Kidney epithelial cell (primary cell): Measurements from ENCODE around the gene DBNDD1. TPM values are rescaled to one million over a fixed set of nuclear protein-coding genes. Genes with fewer than 3 reads are reported as not detected.

Experiments used
- DNase-seq: peaks from one replicate; pipeline ENCODE4 v3.0.0-alpha.2; 2010; ENCODE audit warnings: low read depth
- H3K27me3 ChIP-seq: 2 replicates; pipeline ENCODE4 v1.6.0; 2011; ENCODE audit warnings: low read length; ENCODE audit not compliant: control insufficient read depth, insufficient read depth
- H3K36me3 ChIP-seq: 2 replicates; pipeline ENCODE4 v1.5.1; 2011; ENCODE audit warnings: low read length; ENCODE audit not compliant: control insufficient read depth, insufficient read depth
- H3K4me3 ChIP-seq: 2 replicates; pipeline ENCODE4 v1.5.1; 2011; ENCODE audit warnings: low read depth, mild to moderate bottlenecking, control low read depth, low read length
- total RNA-seq: library from RNA; depleted of rRNA; stranded (reverse); fragments of >200 nt; gene quantifications from 2 replicates; pipeline ENCODE4 v1.2.3, GENCODE V29; 2015
- TF ChIP-seq, protein P1 (sequence below): IDR thresholded peaks from 2 replicates; pipeline ENCODE4 v1.5.1; 2011; ENCODE audit warnings: mild to moderate bottlenecking, moderate library complexity, low read length, control low read depth, inconsistent platforms; ENCODE audit not compliant: insufficient read depth, poor library complexity, severe bottlenecking

The DBNDD1 gene
- total RNA-seq, 1 donor from 2014 or later: 27.2 TPM

DNA sequence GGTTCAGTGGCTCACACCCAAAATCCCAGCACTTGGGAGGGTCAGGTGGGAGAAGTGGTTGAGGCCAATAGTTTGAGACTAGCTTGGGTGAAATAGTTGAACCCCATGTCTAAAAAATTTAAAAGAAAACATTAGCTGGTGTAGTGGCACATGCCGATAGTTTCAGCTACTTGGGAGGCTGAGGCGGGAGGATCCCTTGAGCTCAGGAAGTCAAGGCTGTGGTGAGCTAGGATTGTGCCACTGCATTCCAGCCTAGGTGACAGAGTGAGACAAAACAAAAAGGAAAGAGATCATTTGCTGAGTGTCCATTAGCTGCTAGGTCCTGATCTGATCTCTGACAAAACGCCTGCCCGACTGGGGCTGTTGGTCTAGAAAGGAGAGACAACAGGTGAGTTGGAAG lies 14.1 kb upstream of the DBNDD1 start:
- Histone ChIP-seq H3K36me3 (peaks cover 3% of the 10 kb centered on the region), H3K27me3 (no peaks in the 10 kb centered on the region), H3K4me3 (no peak overlapping the region)
- no peak for DNase-seq
- TF ChIP-seq, protein P1, sequence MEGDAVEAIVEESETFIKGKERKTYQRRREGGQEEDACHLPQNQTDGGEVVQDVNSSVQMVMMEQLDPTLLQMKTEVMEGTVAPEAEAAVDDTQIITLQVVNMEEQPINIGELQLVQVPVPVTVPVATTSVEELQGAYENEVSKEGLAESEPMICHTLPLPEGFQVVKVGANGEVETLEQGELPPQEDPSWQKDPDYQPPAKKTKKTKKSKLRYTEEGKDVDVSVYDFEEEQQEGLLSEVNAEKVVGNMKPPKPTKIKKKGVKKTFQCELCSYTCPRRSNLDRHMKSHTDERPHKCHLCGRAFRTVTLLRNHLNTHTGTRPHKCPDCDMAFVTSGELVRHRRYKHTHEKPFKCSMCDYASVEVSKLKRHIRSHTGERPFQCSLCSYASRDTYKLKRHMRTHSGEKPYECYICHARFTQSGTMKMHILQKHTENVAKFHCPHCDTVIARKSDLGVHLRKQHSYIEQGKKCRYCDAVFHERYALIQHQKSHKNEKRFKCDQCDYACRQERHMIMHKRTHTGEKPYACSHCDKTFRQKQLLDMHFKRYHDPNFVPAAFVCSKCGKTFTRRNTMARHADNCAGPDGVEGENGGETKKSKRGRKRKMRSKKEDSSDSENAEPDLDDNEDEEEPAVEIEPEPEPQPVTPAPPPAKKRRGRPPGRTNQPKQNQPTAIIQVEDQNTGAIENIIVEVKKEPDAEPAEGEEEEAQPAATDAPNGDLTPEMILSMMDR: no peak

DNA sequence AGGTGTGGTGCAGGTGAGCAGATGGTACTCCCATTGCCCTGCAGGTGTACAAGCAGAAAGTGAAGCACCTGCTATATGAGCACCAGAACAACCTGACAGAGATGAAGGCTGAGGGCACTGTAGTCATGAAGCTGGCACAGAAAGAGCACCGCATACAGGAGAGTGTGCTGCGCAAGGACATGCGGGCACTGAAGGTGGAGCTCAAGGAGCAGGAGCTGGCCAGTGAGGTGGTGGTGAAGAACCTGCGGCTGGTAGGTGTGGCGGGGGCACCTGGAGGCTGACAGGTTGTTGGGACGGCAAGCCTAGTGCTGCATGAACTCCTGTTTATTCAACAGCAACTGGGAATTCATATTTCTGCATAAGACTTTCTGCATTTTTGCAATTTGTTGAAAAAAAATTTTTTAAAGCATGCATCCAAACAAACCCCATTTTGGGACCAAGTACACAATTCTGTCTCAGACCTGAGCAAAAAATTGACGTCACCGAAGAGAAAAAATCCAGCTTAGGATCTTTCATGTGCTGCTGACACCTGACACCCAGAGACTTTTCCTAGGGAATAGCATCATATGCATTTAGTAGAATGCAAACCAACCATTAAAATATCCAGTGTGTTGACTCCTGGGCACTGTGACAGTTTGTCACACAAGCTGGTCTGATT lies 13.5 kb upstream of the DBNDD1 start:
- Histone ChIP-seq H3K27me3 (no peaks in the 10 kb centered on the region), H3K36me3 (peaks cover 3% of the 10 kb centered on the region), H3K4me3 (no peak overlapping the region)
- no peak for DNase-seq
- TF ChIP-seq, protein P1: no peak

DNA sequence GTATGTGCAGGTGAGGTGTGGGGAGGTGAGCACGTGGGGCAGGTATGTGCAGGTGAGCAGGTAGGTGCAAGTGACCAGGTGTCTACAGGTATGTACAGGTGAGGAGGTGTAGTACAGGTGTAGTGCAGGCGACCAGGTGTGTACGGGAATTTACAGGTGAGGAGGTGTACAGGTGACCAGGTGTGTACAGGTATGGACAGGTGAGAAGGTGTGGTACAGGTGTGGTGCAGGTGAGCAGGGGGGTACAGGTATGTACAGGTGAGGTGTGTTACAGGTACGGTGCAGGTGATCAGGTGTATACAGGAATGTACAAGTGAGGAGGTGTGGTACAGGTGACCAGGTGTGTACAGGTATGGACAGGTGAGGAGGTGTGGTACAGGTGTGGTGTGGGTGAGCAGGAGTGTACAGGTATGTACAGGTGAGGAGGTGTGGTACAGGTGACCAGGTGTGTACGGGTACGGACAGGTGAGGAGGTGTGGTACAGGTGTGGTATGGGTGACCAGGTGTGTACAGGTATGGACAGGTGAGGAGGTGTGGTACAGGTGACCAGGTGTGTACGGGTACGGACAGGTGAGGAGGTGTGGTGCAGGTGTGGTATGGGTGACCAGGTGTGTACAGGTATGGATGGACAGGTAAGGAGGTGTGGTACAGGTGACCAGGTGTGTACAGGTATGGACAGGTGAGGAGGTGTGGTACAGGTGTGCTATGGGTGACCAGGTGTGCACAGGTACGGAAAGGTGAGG lies 12.8 kb upstream of the DBNDD1 start:
- H3K4me3 ChIP-seq: no peak overlapping the region
- no peaks in the 10 kb centered on the region for H3K27me3 ChIP-seq
- TF ChIP-seq, protein P1: no peak
- DNase-seq: no peak
- peaks cover 3% of the 10 kb centered on the region for H3K36me3 ChIP-seq

DNA sequence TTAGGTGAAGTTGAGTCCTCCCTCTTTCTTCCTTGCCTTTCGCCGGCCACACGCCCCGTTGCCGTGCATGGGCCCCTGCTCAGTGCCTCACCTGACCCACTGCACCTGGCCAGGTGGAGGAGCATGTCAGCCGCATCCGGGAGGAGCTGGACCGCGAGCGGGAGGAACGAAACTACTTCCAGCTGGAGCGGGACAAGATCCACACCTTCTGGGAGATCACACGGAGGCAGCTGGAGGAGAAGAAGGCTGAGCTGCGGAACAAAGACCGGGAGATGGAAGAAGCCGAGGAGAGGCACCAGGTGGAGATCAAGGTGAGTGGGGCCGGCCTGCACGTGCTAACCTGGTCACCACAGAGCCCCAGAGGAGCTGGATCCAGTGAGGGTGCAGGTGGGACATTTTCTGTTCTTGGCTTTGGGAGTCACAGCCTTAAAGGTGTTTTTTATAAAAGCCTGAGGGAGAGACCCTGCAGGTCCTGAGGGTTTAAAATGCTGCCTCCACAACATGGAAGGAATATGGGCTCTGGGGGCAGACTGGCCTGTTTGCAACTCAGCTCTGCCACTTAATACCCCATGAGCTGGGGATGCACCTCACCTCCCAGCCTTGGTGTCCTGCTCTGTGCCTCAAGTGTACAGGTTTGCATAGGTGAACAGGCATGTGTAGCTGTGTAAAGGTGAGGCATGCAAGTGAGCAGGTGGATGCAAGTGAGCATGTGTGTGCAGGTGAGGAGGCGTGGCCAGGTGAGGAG lies 12.1 kb upstream of the DBNDD1 start:
- Histone ChIP-seq H3K27me3 (no peaks in the 10 kb centered on the region), H3K4me3 (no peak overlapping the region), H3K36me3 (peaks cover 3% of the 10 kb centered on the region)
- TF ChIP-seq, protein P1: no peak
- DNase-seq: no peak

DNA sequence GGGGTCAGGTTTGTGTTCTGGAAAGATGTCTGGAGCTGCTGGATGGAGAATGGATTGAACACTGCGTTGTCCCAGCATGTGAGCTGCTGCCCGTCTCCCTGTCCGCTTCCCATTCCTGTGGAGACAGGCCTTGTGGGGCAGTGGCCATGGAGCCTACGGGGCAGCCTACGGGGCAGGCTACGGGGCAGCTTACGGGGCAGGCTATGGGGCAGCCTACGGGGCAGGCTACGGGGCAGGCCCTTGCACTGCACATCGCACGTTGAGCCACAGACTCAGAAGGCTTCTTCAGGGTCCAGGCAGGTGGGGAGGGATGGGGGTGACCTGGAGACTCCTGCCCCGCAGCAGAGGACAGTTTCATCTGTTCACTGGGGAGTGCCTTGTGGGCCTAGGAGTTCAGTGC lies 9.7 kb upstream of the DBNDD1 start:
- DNase-seq: no peak
- Histone ChIP-seq H3K4me3 (no peak overlapping the region), H3K27me3 (no peaks in the 10 kb centered on the region), H3K36me3 (peaks cover 3% of the 10 kb centered on the region)
- TF ChIP-seq, protein P1: no peak
